Mucosa of descending colon (tissue), 3 donors: ENCODE data around the gene TBCK. TPM values are rescaled to one million over a fixed set of nuclear protein-coding genes. Genes with fewer than 3 reads are reported as not detected.
"Not testable (repeated sequence)": the region's sequence is repeated elsewhere in the genome, so short reads cannot be mapped to it uniquely, and the experiment has no call there.

Experiments used
- ATAC-seq: fragments of 200-7000 bp; cut with Tn5 transposase; one replicate; pipeline ENCODE4 v1.9.1; 2020; ENCODE audit warnings: mild to moderate bottlenecking, moderate library complexity
- DNase-seq, 3 donors: peaks; one replicate each; pipeline ENCODE4 v3.0.0-alpha.2; 2020
- H3K36me3 ChIP-seq: fragments of 200-600 bp; one replicate; pipeline ENCODE4 v1.8.0; 2021; ENCODE audit warnings: low read depth, mild to moderate bottlenecking
- H3K4me1 ChIP-seq: fragments of 200-600 bp; one replicate; pipeline ENCODE4 v1.8.0; 2021; ENCODE audit warnings: low read depth, mild to moderate bottlenecking
- H3K4me3 ChIP-seq: fragments of 200-600 bp; one replicate; pipeline ENCODE4 v1.8.0; 2021; ENCODE audit warnings: mild to moderate bottlenecking
- H3K9me3 ChIP-seq: fragments of 200-600 bp; one replicate; pipeline ENCODE4 v1.8.0; 2021; ENCODE audit warnings: mild to moderate bottlenecking
- intact Hi-C, 2 donors: fragments of 100-400 bp; cut with DNase I in 1 of 2; cut with micrococcal nuclease in 1 of 2; formaldehyde crosslinking; loops; one replicate each; pipeline versions ENCODE4 v1.11.0 to v1.11.1; 2022; cut with DNase I, micrococcal nuclease
- total RNA-seq, 3 donors: library from RNA; stranded (reverse); fragmentation: NEBNext Ultra II Directional in 2 of 3; extraction: Animal tissue kit (Norgen Biotek cat#: 25700) in 2 of 3; gene quantifications; one replicate each; pipeline versions ENCODE4 v1.2.1 to v1.2.4, GENCODE V29; 2021 to 2023
- TF ChIP-seq, protein P1 (sequence below): fragments of 200-600 bp; IDR thresholded peaks from one replicate; pipeline ENCODE4 v1.8.0; 2022; ENCODE audit warnings: antibody characterized with exemption, mild to moderate bottlenecking
- donor health status: DM: no; HTN: no; CAD: no; lungs with moderate emphysema.
- donor health status: DM: no; HTN: no; CAD: no.
- donor health status: DM: no; HTN: yes; CAD: no.

Gene TBCK
- total RNA-seq, 3 donors from 2014 or later, result 23.1 to 42.5 (median 38.3) TPM

DNA sequence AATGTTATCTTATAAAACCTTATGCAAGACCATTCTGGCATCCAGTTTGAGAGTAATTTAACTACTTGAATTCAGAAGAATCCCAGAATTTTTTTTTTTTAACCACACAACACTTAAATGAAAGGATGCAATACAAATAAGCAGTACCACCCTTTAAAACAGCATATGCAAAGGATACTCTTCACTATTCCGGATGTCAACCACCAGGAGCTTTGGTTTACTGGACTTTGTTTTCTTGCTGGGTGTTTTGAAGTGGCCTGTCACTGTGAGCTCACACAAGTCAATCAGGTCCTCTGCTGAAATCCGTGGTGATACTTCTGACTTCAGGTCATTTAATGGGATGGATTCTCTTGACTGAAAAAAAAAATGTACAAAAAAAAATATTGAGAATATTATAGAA lies 200.0 kb downstream of the TBCK start:
- no peak overlapping the region for H3K4me3 ChIP-seq
- H3K4me1 ChIP-seq, result no peaks in the 10 kb centered on the region
- intact Hi-C loops, result no loop called here
- TF ChIP-seq, protein P1, sequence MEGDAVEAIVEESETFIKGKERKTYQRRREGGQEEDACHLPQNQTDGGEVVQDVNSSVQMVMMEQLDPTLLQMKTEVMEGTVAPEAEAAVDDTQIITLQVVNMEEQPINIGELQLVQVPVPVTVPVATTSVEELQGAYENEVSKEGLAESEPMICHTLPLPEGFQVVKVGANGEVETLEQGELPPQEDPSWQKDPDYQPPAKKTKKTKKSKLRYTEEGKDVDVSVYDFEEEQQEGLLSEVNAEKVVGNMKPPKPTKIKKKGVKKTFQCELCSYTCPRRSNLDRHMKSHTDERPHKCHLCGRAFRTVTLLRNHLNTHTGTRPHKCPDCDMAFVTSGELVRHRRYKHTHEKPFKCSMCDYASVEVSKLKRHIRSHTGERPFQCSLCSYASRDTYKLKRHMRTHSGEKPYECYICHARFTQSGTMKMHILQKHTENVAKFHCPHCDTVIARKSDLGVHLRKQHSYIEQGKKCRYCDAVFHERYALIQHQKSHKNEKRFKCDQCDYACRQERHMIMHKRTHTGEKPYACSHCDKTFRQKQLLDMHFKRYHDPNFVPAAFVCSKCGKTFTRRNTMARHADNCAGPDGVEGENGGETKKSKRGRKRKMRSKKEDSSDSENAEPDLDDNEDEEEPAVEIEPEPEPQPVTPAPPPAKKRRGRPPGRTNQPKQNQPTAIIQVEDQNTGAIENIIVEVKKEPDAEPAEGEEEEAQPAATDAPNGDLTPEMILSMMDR, result no peak
- H3K36me3 ChIP-seq, result no peaks in the 10 kb centered on the region
- ATAC-seq (no peak), DNase-seq (no peak)
- H3K9me3 ChIP-seq, result peaks cover 20% of the 10 kb centered on the region

DNA sequence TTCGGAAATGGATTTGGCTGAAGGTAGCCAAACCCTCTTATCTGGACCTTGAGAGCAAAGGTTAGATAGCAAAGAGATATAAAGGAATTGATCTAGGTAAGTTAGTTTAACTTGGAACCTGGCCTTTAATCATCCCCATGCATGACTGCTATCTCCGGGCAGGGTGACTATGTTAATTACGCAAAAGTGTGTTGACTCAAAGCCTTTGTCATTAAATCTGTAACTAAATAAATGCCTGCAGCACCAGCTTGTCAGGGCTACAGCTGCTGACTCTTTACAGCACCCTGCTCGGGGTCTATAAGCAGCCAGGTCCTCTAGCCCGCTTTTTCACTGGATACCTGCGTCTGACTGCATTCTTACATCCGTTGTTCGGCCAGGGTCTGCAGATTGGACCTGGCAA lies 201.7 kb downstream of the TBCK start:
- H3K4me1 ChIP-seq, result no peaks in the 10 kb centered on the region
- DNase-seq, result no peak
- no peak overlapping the region for H3K4me3 ChIP-seq
- TF ChIP-seq, protein P1, result no peak
- no peaks in the 10 kb centered on the region for H3K36me3 ChIP-seq
- intact Hi-C loops, result no loop called here
- peaks cover 37% of the 10 kb centered on the region for H3K9me3 ChIP-seq
- no peak for ATAC-seq

DNA sequence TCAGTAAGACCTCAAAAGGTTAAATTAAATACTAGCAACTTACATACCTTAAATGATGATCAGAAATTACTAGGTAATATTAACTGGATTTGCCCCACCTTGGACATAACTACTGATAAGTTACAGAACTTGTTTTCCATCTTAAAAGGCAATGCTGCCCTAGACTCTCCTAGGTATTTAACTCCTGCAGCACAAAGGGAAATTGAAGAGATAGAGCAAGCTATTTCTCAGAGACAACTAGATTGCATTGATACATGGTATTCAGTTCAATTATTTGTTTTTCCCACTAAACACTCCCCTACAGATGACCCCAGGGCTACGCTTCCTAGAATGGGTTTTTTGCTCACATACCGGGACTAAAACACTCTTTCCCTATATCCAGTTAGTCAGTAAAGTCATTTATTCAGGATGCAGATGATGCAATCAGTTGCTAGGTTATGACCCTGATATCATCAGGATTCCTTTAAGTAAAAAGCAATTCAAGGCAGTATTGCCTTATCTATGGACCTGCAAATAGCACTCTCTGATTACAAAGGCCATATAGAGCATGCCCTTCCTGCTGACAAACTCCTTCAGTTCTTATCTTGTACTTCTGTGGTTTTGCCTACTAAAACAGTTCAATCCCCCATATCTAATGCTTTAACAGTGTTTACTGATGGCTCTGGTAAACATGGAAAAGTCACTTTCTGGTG lies 204.1 kb downstream of the TBCK start:
- H3K4me1 ChIP-seq, ATAC-seq, H3K36me3 ChIP-seq, intact Hi-C loops, H3K4me3 ChIP-seq, DNase-seq: not testable (repeated sequence)
- peaks cover 40% of the 10 kb centered on the region for H3K9me3 ChIP-seq

DNA sequence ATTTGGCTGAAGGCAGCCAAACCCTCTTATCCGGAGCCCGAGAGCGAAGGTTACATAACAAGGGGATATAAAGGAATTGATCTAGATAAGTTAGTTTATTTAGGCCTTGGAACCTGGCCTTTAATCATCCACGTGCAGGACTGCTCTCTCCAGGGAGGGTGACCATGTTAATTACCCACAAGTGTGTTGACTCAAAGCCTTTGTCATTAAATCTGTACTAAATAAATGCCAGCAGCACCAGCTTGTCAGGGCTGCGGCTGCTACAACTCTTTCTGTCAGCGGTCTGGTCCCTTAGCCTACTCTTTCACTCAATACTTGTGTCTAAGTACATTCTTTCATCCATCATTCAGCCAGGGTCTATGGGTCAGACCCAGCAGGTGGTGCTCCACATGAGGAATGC lies 206.1 kb downstream of the TBCK start:
- intact Hi-C loops, result no loop called here
- DNase-seq, result no peak
- Histone ChIP-seq H3K36me3 (no peaks in the 10 kb centered on the region), H3K4me1 (no peaks in the 10 kb centered on the region), H3K9me3 (peaks cover 40% of the 10 kb centered on the region), H3K4me3 (no peak overlapping the region)
- TF ChIP-seq, protein P1, result no peak
- ATAC-seq, result no peak

DNA sequence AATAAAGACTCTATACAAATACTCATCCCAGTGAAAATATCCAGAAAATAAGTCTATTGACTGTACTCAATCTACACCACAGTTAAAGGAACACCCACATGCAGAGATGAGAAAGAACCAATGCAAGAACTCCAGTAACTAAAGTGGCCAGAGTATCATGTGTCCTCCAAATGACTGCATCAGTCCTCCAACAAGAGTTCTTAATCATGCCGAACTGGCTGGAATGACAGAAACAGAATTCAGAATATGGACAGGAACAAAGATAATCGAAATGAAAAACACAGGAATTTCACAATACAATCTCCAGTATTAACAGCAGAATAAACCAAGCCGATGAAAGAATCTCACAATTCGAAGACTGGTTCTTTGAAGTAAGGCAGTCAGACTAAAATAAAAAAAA lies 210.3 kb downstream of the TBCK start:
- H3K4me1 ChIP-seq, result no peaks in the 10 kb centered on the region
- TF ChIP-seq, protein P1, result no peak
- ATAC-seq (no peak), DNase-seq (no peak)
- intact Hi-C loops, result no loop called here
- peaks cover 17% of the 10 kb centered on the region for H3K9me3 ChIP-seq
- no peak overlapping the region for H3K4me3 ChIP-seq
- H3K36me3 ChIP-seq, result no peaks in the 10 kb centered on the region

DNA sequence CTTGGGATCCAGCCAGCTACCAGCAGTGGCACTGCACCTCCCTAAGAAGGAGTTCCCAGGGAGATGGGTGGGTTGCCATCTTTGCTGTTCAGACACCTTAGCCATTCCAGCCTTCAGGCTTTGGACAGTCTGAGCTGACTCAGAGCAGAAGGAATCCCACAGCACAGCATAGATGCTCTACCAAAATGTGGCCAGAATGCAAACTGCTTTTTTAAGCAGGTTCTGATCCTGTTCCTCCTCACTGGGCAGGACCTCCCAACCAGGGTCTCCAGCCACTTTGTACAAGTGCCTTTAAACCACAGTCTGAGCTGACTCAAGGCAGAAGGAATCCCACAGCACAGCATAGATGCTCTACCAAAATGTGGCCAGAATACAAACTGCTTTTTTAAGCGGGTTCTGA lies 211.7 kb downstream of the TBCK start:
- no peak overlapping the region for H3K4me3 ChIP-seq
- no peak for ATAC-seq
- intact Hi-C loops, result no loop called here
- TF ChIP-seq, protein P1, result no peak
- no peaks in the 10 kb centered on the region for H3K36me3 ChIP-seq
- H3K4me1 ChIP-seq, result no peaks in the 10 kb centered on the region
- no peak for DNase-seq
- peaks cover 3% of the 10 kb centered on the region for H3K9me3 ChIP-seq
